Heart left ventricle (tissue), 13 donors: ENCODE measurements around the gene CDK6.

Experiments
- POLR2A ChIP-seq, 2 donors: fragments of 450-650 bp; IDR thresholded peaks; one replicate each; pipeline ENCODE4 v1.6.1; 2017; ENCODE audit warnings: antibody characterized with exemption in 2 of 2, mild to moderate bottlenecking in 2 of 2, moderate library complexity in 2 of 2
- TF ChIP-seq, protein P1 (sequence below), 12 donors: fragments of 200-600 bp; sonication (generic) in 4 of 12; IDR thresholded peaks; one replicate each; pipeline versions ENCODE4 v1.5.0 to v1.8.0; 2018 to 2022; ENCODE audit warnings: antibody characterized with exemption in 12 of 12, mild to moderate bottlenecking in 5 of 12
- donor health status: ischemic (EF 13 %, LVEDD 7.1; RV severe dilation, severe dysfunction).
- donor health status: DM: no; HTN: yes; CAD: no.
- donor health status: DM: no; HTN: no; CAD: no.
- donor health status: ischemic (EF 25% LVEDD 6.9; RV normal size, moderate dysfunction).
- donor health status: ischemic (EF 25% LVEDD 5.7; RV mildly dilated, moderate dysfunction).
- donor health status: ischemic (EF 35%, LVEDD 5.7; RV mildly dilated, moderate dysfunction).
- donor health status: nonischemic (EF 11% LVEDD 7.7; RV severe dilation, severe dysfunction).
- donor health status: DM: yes; HTN: yes; CAD: no.
- donor health status: PGD.
- donor health status: ischemic (EF 29% LVEDD 5.4; RV normal size, mild dysfunction).
- donor health status: nonischemic (EF 23%, LVEDD 6.1; RV moderate dilation, normal function).

- no peak for TF ChIP-seq POLR2A (IDR thresholded peaks at IDR 0.05)
- TF ChIP-seq, protein P1, sequence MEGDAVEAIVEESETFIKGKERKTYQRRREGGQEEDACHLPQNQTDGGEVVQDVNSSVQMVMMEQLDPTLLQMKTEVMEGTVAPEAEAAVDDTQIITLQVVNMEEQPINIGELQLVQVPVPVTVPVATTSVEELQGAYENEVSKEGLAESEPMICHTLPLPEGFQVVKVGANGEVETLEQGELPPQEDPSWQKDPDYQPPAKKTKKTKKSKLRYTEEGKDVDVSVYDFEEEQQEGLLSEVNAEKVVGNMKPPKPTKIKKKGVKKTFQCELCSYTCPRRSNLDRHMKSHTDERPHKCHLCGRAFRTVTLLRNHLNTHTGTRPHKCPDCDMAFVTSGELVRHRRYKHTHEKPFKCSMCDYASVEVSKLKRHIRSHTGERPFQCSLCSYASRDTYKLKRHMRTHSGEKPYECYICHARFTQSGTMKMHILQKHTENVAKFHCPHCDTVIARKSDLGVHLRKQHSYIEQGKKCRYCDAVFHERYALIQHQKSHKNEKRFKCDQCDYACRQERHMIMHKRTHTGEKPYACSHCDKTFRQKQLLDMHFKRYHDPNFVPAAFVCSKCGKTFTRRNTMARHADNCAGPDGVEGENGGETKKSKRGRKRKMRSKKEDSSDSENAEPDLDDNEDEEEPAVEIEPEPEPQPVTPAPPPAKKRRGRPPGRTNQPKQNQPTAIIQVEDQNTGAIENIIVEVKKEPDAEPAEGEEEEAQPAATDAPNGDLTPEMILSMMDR (IDR thresholded peaks at IDR 0.05) = no peak
These were observed 46.4 kb upstream of the CDK6 start for GRCh38 chr7:92882760-92883159.
